HK-2 (cell line): Measurements from ENCODE around the gene DMAC2.
"Not testable (repeated sequence)": the region's sequence is repeated elsewhere in the genome, so short reads cannot be mapped to it uniquely, and the experiment has no call there.

Source experiments
- DNase-seq: peaks from one replicate; pipeline ENCODE4 v3.0.0-alpha.2; 2018; ENCODE audit not compliant: unreplicated experiment

DMAC2 gene

DNA sequence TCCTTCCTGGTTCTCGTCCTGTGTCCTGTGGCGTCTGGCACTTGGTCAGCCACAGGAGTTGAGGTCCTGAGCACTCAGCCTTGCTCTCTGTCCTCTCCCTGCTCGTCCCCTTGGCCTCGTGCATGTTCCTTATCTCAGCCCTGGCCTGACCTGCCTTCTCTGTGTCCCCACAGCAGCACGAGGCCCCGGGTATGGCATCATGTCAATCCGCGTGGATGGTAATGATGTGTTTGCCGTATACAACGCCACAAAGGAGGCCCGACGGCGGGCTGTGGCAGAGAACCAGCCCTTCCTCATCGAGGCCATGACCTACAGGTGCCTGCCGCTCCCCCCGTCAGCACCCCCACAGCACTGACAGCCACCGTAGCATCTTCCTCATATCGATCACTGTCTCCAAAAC, 17.3 kb downstream of the DMAC2 start:
- no peak for DNase-seq

DNA sequence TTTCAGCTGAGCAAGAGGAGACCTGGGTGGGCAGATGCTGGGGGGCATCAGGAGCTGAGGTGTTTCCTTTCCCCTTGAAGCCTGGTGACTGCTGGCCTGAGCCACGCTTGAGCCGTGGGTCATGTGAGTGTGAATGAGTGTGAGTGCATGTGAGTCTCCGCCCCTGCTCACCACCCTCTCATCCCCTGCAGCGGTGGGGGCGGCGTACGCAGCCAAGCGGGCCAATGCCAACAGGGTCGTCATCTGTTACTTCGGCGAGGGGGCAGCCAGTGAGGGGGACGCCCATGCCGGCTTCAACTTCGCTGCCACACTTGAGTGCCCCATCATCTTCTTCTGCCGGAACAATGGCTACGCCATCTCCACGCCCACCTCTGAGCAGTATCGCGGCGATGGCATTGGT, 17.7 kb downstream of the DMAC2 start:
- no peak for DNase-seq

DNA sequence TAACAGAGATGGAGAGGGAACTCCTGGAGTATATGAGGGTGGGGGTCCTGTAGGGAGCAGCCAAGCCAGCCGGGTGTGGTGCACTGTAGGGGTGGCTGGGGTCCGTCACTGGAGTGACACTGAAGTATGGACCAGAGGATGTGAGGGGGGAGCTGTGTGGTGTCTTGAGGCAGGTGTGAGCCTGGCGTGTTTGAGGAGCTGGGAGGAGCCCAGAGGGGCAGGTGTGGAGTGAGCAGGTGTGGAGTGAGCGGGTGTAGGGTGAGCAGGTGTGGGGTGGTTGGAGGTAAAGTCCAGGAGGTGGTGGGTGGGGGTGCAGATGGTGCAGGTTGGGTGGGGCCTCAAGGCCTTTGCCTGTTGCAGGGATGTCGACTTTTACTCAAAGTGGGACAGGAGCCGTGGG, 18.4 kb downstream of the DMAC2 start:
- no peak for DNase-seq

DNA sequence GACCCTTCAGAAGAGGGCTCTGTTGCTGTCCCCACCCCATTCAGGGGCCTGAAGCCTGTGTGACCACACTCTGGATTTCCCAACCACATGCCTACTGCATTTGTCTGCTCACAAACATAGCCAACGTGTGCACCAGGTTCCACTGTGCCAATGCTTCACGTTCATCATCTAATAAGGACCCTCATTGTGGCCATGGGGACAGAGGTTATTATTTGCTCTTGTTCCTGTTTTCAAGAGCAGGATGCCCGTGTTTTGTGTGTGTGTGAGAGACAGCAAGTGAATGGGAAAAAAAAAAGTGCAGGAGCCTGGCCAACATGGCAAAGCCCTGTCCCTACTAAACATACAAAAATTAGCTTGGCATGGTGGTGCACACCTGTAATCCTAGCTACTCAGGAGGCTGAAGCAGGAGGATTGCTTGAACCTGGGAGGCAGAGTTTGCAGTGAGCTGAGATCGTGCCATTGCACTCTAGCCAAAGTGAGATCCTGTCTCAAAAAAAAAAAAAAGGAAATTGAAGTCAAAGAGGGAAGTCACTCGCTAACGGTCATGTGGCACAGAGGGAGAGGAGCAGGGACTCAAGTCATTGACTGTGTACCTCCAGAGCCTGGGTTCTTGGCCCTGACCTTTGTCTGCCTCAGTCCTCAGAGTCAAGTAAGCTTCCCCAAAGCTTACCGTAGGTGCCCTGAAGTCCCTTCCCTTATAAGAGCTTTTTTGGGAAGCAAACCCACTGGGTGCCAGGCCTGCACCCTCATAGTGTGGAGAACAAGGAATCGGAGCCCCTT, 19.4 kb downstream of the DMAC2 start:
- DNase-seq: no peak

DNA sequence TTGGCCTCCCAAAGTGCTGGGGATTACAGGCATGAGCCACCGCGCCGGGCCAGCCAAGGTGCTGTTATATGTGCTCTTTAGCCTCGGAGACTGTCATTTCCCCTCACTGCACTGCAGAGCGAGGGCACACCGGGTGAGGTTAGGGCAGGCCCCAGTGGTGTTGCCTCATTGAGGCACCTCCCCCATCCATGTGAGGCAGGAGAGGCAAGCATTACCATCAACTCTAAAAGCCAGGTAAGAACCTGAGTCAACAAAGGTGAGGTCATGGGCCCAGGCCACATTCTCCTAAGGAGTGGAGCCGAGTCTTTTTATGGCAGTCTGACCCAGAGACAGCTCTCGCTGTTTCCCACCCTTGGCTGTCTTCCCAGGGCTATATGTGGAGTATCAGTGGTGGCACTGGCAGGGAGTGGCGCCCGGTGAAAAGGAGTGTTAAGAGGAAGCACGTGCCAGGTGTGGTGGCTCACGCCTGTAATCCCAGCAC, 23.5 kb downstream of the DMAC2 start:
- no peak for DNase-seq

DNA sequence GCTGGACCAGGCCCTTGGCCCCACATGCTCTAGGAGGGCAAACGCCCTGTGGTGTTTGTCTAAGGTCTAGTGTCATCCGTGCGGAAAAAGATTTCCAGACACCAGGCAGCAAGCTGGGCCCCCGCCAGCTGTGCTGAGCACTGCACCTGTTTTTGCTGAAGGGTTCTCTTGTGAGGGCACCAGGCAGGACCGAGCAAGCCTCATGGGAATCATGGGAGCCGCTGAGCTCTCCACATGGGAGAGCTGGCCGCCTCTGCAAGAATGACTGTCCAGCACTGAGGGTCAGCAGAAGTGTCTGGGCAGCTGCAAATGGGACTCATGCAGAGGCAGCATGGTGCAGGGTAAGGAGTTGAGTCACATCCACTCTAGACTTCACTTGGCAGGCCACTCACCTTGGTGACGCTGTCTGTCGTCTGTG, 24.5 kb downstream of the DMAC2 start:
- DNase-seq: no peak

DNA sequence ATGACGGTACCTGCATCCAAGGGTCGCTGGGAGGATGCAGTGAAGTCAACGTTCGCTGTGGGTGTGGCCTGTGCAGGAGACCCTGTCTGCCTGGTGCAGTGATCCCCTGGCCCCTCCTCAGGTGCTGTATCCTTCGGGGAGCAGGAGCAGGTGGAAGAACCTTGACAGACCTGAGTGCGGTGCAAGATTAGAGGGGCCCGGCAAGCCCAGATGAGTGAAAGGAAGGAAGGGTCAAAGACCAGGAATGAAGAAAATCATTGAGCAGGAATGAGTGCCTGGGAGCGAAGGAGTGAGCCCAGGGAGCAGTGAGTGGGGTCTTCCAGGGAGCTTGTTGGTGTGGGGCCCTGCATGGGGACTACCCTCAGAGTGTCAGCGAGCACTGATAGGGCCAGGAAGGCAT, 25.3 kb downstream of the DMAC2 start:
- no peak for DNase-seq

DNA sequence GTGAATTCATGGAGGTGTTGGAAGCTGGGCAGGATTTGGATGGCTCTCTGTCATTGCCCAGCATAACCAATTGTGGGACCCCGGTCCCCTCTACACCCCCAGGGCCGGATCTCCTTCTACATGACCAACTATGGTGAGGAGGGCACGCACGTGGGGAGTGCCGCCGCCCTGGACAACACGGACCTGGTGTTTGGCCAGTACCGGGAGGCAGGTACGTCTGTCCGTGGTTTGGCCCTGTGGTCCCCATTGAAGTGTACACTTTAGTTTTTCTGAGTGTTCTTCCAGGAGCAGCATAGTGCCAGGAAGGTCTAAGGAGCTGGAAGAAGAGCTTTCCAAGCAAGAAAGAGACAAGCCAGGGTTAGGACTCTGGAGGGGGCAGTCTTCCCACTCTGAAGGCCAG, 25.8 kb downstream of the DMAC2 start:
- DNase-seq: no peak

DNA sequence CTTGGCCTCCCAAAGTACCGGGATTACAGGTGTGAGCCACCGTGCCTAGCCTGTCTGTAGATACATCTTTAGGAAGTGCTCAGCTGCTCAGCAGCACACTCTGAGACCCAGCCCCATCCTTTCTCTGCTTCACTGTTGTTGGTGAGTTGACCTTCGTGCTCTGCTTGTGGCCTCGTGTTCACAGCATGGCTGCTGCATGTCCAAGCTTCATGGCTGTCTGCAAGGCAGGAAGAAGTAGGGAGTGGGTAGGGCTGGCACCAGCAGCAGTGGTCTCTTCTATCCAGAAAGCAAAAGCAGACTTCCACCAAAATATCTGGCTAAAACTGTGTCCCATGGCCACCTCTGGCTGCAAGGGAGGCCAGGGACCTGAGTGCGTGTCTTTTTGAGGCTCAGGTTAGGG, 26.8 kb downstream of the DMAC2 start:
- DNase-seq: no peak

DNA sequence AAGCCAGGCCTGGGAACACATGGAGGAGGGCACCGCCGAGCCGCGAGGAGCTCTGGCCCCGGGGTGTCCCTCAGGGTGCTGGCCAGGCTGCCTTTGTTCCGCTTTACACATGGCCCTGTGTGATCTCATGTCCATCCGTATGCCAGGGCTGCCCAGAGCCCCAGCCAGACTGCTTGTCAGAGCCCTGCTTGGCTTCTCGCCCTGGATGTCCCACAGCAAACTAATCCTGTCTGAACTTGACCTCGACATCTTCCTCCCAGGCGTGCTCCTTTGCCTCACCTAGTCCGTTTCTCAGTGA, 27.8 kb downstream of the DMAC2 start:
- no peak for DNase-seq

DNA sequence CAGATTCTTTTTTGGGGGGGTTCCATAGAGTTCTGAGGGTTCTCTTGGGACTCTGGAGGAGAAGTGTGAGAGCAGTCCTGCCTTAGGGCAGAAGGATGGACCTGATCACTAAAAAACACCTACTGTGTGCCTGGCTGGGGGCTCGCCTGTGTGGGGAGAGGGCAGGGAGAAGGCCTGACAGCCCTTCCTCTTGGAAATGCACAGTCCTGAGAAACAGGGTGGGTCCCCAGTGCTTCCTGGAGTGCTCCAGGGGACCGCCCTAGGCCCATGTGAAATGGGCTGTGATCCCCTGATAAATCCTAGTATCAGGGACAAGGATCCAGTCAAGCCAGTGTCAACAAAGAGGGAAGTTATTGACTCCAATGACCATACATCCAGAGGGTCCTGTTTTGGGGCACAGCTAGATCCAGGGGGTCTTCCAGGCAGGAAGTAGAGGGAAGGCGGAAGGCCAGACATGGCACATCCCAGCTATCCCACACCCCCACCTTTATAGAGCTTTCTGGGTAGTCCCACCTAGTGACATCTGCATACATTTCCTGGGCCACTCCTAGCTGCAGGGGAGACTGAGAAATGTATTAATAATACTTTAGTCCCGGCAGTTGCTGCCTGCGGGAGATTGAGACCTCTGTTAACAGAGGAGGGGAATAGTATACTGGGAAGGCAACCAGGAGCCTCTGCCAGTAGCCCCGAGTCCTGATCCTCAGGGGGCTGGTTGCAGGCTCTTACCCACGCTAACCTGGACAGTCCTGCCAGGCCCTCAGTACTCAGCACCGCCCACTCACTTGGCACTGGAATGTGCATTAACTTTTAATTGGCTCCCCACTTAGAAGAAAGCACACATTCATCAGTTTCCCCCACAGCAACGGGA, 28.4 kb downstream of the DMAC2 start:
- no peak for DNase-seq

DNA sequence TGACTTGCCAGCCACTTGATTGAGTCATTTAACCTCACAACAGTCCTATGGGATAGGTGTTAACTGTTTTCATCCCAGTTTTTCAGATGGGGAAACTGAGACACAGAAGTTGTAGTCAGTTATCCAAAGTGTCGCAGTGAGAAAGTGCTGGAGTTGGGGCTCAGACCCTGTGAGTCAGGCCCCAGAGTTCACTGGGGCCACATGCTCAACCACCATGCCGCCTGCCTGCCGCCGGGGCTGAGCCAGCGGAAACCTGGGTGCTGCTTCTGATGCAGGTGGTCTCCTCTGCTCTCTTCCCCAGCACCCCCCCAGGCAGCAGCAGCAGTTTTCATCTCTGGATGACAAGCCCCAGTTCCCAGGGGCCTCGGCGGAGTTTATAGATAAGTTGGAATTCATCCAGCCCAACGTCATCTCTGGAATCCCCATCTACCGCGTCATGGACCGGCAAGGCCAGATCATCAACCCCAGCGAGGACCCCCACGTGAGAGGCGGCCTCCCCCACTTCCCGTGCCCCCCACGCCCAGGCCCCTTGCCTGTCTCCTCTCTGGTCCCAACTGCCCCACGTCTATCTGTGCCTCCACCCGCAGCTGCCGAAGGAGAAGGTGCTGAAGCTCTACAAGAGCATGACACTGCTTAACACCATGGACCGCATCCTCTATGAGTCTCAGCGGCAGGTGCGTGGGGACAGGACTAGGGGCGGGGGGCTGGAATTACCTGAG, 29.2 kb downstream of the DMAC2 start:
- no peak for DNase-seq

DNA sequence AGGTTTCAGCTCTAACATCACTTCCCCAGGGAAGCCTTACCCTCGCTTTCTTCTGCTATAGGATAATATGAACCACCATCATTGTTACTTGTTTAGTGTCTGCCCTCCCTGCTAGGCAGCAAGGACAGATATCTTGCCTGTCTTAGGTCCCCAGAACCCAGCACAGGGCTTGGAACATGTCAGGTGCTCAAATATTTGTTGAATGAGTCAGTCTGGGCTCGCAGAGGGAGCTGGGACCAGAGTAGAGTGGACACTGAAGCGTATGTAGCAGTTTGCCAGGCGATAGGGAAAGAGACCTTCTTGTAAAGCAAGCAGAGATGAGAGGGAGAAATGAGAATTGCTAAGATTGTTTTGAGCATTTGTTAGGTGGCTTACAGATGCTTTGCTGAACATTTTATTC, 30.4 kb downstream of the DMAC2 start:
- DNase-seq: peak; percentile 65

DNA sequence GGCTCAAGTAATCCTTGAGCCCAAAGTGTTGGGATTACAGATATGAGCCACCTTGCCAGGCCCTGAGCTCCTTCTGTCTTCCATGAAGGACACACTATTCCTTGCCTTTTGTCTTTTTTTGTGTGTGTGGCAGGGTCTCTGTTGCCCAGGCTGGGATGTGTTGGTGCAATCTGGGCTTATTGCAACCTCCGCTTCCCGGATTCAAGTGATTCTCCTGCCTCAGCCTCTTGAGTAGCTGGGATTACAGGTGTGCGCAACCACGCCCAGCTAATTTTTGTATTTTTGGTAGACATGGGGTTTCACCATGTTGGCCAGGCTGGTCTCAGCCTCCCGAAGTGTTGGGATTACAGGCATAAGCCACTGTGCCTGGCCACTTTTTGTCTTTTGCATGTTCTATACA, 30.9 kb downstream of the DMAC2 start:
- not testable (repeated sequence) for DNase-seq

DNA sequence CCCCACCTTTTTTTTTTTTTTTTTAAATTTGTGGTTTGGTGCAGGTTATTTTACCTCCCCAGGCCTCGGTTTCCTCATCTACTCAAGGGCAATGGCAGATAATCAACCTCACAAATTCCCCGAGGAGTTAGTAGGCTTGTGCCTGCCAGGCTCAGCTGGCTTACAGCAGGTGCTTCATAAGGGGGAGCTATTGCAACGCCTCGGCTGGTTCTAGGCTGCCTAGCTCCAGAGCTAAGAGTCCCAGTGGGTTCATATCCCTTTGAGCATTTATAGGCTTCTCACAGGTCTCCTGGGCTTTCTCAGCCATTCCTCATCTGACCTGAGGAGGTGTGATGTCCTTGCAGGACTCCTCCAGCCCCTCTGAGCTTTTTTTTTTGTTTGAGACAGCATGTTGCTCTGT, 31.5 kb downstream of the DMAC2 start:
- no peak for DNase-seq

DNA sequence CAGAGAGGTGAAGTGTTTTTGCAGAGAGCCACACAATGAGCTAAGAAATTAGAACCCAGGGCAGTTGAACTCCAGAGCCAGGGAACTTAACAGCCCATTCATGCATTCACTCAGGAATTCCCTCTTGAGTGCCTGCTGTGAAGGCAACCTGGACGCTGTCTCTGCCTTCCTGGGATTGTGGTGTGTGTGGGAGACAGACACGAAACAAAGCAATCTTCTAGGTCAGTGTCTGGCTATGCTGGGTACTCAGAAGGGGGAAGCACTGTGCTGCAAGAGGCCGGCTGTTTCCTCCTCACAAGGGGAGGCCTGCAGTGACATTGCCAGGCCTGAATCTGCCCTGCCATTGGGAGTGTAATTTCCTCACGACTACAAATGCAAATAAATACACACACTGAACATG, 32.4 kb downstream of the DMAC2 start:
- peak; percentile 45 for DNase-seq

DNA sequence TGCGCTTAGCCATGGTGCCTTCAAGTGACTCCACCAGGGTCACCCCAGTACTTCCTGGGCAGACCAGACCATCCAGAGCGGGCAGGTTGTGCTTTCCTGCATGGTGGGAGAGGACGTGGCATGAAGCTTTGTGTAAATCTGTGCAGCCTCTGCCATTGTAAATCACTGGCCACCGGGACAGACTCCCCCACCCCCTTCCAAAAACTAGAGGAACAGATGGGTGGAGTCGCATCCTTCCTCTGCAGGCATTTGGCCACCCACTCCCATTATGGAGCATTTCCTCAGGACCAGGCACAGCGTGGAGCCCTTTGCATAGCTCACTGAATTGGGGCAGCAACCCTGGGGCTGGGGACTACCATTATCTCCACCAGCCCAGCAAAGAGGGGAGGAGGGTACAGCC, 33.9 kb downstream of the DMAC2 start:
- DNase-seq: no peak

DNA sequence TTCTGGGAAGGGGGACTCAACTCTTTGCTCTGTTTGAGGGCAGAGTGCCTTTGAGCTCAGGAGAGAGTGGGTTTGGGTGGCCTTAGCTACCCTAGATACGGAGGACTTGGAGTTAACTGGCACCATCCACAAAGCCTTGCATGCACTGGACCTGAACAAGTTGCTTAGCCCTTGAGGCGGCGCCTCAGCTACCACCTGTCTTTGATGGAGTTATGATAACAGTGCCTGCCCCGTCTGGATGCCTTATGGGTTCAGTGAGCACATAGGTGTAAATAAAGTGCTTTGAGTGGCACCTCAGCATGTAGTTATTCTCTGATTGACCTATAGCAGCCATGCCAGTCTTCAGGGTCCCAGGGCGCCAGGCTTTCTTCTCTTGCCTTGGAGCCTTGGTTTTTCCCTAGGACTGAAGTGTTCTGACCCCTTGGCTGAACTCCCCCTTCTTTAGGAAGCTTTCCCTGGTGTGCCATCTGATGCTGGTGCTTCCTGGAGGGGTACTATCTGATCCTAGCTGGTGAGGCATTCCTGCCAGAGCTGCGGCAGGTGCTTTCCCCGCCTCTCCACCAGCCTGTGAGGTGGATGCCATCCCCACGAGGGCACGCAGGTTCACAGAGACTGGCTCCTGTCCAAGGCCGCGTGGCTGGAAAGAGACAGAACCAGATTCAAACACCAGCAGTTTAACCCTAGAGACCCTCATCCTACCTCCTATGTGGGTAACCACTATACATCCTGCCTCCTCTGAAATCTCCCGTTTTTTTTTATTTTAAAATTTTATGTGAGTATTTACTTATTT, 36.3 kb downstream of the DMAC2 start:
- no peak for DNase-seq

DNA sequence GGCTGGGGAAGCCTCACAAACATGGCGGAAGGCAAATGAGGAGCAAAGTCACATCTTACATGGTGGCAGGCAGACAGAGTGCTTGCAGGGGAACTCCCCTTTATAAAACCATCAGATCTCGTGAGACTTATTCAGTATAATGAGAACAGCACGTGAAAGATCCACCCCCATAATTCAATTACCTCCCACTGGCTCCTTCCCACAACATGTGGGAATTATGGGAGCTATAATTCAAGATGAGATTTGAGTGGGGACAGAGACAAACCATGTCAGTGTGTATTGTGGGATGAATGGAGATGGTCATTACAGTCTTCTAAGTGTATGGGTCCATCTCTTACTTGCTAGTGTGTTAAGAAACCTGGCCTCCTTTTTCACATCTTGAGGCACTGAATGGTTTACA, 37.7 kb downstream of the DMAC2 start:
- no peak for DNase-seq

DNA sequence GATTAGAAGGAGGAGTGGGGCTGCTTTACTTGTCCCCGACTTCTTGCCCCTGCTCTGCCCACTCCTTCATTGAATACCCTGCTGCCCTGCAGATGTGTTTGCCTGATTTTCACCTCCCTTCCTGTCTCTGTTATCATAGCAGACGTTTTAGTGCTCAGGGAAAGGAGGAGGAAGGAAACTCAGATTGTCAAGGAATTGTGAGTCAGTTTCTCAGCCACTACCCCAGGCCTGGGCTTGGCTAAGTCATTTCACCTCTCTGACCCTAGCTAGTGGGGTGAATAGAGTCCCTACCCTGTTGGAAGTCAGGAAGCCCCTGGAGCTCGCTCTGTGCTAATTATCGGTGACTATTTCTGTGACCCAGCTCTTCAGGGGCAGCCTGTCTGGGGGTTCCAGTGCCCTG, 38.2 kb downstream of the DMAC2 start:
- DNase-seq: no peak

DNA sequence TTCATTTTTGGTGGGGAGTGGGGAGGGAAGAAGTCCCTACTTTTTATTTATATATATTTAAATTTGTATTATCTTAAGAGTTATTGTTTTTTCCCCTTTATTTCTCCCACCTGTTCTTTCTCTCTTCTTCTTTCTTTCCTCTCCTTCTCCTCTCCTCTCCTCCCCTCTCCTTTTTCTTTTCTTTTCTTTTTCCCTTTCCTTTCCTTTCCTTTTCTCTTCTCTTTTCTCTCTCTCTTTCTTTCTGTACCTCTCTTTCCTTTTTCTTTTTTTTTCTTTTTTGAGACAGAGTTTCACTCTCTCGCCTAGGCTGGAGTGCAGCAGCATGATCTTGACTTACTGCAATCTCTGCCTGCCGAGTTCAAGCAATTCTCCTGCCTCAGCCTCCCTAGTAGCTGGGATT, 40.2 kb downstream of the DMAC2 start:
- no peak for DNase-seq

DNA sequence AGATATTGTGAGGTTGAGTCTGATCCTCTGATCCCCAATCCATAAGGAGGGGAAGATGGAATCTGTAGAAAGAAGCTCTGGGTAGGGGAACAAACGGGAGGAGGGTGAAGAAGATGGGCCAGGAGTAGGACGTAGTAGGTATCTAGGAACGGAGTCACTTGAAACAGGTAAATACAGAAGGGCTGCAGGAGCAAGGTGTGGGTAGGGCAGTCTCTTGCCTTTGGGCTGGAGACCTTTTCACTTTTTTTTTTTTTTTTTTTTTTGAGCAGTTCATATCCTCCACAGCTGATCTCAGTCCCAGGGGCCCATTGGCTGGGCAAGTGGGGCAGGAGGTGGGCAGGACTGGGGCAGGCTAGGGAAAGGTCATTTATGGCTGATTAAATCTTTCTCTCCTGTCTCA, 40.6 kb downstream of the DMAC2 start:
- DNase-seq: no peak
